ENCODE data around the gene SLC39A6. TPM values are rescaled to one million over a fixed set of nuclear protein-coding genes. Genes with fewer than 3 reads are reported as not detected.
A peak's percentile ranks its signal among the peaks of the same experiment; 100 is the strongest.
"Not testable (repeated sequence)": the region's sequence is repeated elsewhere in the genome, so short reads cannot be mapped to it uniquely, and the experiment has no call there.

SLC39A6 gene
- total RNA-seq, 2 donors from 2014 or later = 11.0 to 11.4 TPM

DNA sequence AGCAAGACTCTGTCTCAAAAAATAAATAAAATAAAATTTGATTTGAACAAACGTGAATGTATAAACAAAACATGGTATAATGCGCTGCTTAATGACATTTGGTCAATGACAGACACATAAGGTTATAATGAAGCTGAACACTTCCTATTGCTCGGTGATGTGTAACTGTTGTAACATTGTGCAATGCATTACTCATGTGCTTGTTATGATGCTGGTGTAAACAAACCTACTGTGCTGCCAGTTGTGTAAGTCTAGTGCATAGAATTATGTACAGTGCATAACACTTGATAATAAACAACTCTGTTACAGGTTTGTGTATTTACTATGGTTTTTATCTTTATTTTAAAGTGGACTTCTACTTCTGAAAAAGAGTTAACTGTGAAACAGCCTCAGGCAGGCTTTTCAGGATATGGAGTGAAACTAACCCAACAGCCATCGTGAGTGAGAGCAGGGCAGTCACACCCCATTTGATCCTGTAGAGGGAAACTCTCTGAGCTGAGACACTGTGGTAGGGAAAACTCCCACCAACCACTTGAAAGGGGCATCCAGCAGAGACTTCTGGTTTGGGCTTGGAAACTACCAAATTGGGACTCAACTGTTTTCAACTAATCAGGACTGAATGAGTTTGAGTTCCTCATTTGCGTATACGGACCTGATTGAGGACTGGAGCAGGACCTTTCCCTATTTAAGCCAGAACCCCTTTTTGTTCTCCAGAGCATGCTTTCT, 53.1 kb downstream of the SLC39A6 start:
- ATAC-seq = no peak
- intact Hi-C loops (cut with DNase I, micrococcal nuclease) = no loop called here
- DNase-seq = no peak

DNA sequence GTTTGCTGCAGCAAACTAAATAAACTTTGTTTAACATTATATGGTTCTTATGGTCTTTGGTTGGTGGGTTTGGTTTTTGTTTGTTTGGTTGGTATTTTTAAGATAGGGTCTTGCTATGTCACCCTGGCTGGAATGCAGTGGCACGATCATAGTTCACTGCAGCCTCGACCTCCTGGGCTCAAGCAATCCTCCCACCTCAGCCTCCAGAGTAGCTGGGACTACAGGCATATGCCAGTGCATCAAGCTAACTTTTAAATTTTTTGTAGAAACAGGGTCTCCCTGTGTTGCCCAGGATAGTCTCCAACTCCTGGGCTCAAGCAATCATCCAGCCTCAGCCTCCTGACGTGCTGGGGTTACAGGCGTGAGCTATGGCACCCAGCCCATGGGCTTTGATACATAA, 54.7 kb downstream of the SLC39A6 start:
- ATAC-seq = no peak
- intact Hi-C loops (cut with DNase I, micrococcal nuclease) = no loop called here
- no peak for DNase-seq

DNA sequence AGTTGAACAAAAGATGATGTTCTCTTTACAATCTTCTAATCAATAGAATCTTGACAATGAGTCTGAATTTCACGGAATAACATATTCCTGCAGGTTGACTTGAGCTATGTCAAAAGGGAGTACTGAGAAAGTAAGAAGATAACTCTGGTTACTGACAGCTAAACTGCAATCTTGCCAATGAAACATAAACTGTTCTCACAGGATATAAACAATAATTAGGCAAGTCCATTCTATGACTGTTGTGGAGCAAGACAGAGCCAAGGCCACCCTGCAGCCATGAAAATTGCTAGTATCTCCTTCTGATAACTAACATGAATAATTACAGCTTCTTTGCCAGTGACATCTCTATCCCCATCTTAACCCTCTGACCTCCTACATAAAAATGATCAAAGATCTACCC, 55.5 kb downstream of the SLC39A6 start:
- intact Hi-C loops (cut with DNase I, micrococcal nuclease) = no loop called here
- ATAC-seq (no peak), DNase-seq (no peak)

DNA sequence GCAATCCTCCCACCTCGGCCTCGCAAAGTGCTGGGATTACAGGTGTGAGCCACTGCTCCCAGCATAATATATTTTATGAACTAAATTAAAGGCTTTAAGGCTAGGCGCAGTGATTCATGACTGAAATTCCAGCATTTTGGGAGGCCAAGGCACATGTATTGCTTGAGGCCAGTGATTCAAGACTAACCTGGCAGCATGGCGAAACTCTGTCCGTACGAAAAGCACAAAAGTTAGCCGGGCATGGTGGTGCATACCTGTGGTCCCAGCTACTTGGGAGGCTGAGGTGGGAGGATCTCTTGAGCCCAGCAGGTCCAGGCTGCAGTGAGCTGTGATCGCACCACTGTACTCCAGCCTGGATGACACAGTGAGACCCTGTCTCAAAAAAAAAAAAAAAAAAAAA, 56.7 kb downstream of the SLC39A6 start:
- DNase-seq; ATAC-seq; intact Hi-C loops (cut with DNase I, micrococcal nuclease): not testable (repeated sequence)

DNA sequence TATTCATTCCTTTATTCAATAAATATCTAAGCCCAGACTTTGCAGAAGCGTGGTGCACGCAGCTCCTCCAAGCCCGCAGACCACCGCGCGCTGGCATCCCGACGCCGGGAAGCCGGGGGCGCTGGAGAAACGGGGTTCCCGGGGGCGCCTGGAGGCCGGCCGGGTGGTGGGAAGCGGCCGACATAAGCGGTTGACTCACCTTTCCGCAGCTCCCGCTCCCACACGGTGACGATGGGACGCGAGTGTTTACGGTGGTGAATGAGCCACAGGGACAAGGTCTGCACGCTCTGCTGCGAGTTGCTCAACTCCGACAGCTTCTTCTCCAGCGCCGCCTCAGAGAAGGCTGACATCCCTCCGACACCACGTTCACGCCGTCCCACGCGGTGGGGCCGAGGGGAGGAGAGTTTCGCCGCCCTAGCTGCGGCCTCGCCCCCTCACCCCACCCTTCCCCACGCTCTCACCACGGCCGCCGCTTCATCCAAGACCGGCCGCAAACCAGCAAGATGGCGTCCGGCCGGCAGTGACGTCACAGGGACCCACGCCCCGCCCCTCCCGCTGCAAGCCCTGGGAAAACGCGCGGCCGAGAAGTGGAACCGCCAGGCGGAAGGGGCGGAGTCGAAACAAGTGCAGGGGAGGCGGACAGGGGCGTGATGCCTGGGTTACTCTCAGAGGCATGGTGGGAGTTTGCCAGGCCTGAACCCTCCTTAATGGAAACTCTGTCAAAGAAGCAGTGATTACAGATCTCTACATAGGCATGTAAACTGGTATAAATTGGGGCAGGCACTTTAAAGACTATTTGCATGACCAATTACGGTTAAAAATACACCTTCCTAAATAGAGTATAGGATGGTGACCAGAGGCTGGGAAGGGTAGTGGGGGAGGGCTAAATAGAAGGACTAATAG, 61.8 kb downstream of the SLC39A6 start, which contains the start of gene RPRD1A:
TSS of gene RPRD1A (minus strand) at position 505 of the 903 bp plus-strand sequence. CDS start at position 350, 155 bp downstream.
- DNase-seq = peak; percentile 96 to 99
- ATAC-seq = peak; percentile 96
- intact Hi-C loops (cut with DNase I, micrococcal nuclease) = no loop called here

DNA sequence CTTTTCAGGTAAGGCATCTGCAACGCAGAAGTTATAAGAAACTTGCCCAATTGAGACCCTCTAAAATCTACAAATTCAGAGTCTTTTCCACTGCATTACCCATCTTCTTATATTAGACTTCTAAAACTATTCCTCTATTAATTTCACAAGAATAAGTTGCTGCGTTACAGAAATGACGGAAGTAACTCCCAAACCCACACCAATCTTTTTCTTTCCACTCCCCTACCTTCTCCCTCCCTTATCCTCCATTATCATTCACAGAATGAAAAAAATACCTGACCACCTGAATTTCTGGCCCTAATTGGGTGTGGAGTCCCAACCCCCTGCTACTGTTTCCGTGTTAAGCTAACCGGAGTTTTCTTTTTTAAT, 62.5 kb downstream of the SLC39A6 start:
- ATAC-seq (peak; percentile 14), DNase-seq (no peak)
- intact Hi-C loops (cut with DNase I, micrococcal nuclease) = no loop called here

DNA sequence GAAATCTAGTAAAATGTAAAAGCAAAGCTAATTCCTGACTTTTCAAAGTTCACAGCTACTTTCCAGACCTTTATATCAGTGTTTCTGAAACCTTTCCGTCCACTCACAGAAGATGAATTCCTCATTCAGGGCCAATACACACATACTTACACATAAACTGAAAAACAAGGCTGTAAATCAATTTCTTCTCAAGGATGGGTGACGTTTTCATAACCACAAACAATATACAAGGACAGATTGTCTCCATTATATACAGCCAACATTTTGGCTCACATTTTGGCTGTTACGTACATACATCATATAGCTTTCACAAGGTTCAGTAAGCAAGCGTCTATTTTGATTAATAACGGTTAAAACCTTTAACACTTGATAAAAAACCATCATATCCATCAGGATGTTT, 63.1 kb downstream of the SLC39A6 start:
- DNase-seq (no peak), ATAC-seq (no peak)
- intact Hi-C loops (cut with DNase I, micrococcal nuclease) = no loop called here

DNA sequence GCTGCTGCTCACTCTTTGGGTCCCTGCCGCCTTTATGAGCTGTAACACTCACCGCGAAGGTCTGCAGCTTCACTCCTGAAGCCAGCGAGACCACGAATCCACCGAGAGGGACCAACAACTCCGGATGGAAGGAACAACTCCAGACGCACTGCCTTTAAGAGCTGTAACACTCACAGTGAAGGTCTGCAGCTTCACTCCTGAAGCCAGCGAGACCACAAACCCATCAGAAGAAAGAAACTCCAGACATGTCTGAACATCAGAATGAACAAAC, 64.4 kb downstream of the SLC39A6 start:
- intact Hi-C loops (cut with DNase I, micrococcal nuclease); ATAC-seq; DNase-seq: not testable (repeated sequence)

DNA sequence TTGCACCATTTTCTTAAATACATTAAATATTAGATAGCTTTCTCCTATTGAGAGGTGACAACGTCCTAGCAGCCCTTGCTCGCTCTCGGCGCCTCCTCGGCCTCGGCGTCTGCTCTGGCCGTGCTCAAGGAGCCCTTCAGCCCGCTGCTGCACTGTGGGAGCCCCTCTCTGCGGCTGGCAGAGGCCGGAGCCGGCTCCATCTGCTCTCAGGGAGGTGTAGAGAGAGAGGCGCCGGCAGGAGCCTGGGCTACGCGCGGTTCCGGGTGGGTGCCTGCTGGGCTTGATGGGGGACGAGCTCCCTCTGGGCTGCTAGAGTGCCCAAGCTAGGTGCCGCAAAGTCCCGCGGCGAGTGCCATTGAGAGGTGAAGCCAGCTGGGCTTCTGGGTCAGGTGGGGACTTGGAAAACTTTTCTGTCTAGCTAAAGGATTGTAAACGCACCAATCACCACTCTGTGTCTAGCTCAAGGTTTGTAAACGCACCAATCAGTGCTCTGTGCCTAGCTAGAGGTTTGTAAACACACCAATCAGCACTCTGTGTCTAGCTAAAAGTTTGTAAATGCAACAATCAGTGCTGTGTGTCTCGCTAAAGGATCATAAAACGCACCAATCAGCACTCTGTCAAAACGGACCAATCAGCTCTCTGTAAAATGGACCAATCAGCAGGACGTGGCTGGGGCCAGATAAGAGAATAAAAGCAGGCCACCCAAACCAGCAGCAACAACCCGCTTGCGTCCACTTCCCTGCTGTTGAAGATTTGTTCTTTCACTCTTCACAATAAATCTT, 64.9 kb downstream of the SLC39A6 start:
- no peak for DNase-seq
- ATAC-seq = no peak
- intact Hi-C loops (cut with DNase I, micrococcal nuclease) = no loop called here

DNA sequence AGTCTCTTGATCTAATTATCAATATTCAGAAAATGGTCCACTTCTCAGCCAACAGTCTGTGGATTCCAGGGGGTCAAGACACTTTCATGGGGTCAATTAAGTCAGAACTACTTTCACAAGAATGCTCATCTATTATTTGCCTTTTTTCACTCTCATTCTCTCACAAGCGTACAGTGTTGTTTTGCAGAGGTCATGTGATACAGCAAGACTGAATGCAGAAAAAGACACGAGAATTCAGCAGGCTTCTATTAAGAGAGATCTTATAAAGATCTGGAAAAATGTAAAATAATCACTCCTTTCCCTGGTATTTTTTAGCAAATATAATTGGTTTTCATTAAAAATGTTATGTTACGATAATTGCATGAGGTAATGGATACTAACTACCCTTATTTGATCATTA, 70.5 kb downstream of the SLC39A6 start:
- intact Hi-C loops (cut with DNase I, micrococcal nuclease) = no loop called here
- ATAC-seq = no peak
- no peak for DNase-seq

Other genes with a start within 250 kb of the SLC39A6 start
- gene RPRD1A, start 61.8 kb downstream of the SLC39A6 start, total RNA-seq = 10 to 100 TPM; 32.3 to 32.5 TPM
- 10 to 100 TPM; 36.3 to 39.9 TPM for gene ELP2, start 559 bp upstream of the SLC39A6 start, total RNA-seq
- gene MOCOS, start 58.2 kb upstream of the SLC39A6 start, total RNA-seq = 1 to 10 TPM; 5.6 to 5.7 TPM
- 1 to 10 TPM; 1.3 to 5.1 TPM for gene FHOD3, start 168.4 kb upstream of the SLC39A6 start, total RNA-seq